ENCODE measurements around the gene HLA-DPA1.

Gene HLA-DPA1

GRCh38 chr6:33107641-33108040 is 34.2 kb upstream of the HLA-DPA1 start:
- H3K4me1 ChIP-seq (ENCODE audit: control insufficient read depth, low read depth, low read length) = no peaks in the 10 kb centered on the region
- no peak overlapping the region for H2BK15ac ChIP-seq (replicated peaks; ENCODE audit: low read depth)

GRCh38 chr6:33105916-33106871 is 32.7 kb upstream of the HLA-DPA1 start:
- WGBS (ENCODE audit: extremely low coverage, insufficient coverage, low lambda C conversion rate) = no CpG with 5 or more reads among the region's 9 CpGs
- DNase-seq = no peak
- no peak overlapping the region for H2BK120ac ChIP-seq (ENCODE audit: low read depth, low read length)
- no peaks in the 10 kb centered on the region for H3K27me3 ChIP-seq (ENCODE audit: insufficient read depth, low read length, poor library complexity)
- H2BK15ac ChIP-seq (replicated peaks; ENCODE audit: low read depth) = no peak overlapping the region
- no peak overlapping the region for H2AK5ac ChIP-seq (ENCODE audit: low read length)
- H3K79me1 ChIP-seq (ENCODE audit: low read length) = no peaks in the 10 kb centered on the region
- no peak overlapping the region for H3K4ac ChIP-seq (ENCODE audit: low read depth, low read length)
- H3K79me2 ChIP-seq (ENCODE audit: control insufficient read depth, insufficient read depth, low read length) = no peaks in the 10 kb centered on the region
- H3K4me1 ChIP-seq (ENCODE audit: control insufficient read depth, low read depth, low read length) = no peaks in the 10 kb centered on the region
- H3K9ac ChIP-seq (ENCODE audit: low read length) = no peak overlapping the region
- H3K4me2 ChIP-seq (ENCODE audit: low read length) = no peak overlapping the region
- no peak overlapping the region for H2BK5ac ChIP-seq (ENCODE audit: low read length)
- no peak overlapping the region for H4K8ac ChIP-seq (ENCODE audit: low read depth, low read length)
- no peak overlapping the region for H4K5ac ChIP-seq (ENCODE audit: low read length)
- no peak overlapping the region for H3K18ac ChIP-seq (ENCODE audit: low read length)
- H3K56ac ChIP-seq (ENCODE audit: low read length) = no peak overlapping the region
- no peak overlapping the region for H3K4me3 ChIP-seq (ENCODE audit: low read length)
- no peak overlapping the region for H3K27ac ChIP-seq (ENCODE audit: low read depth, low read length)
- H3K23ac ChIP-seq (ENCODE audit: low read length) = no peak overlapping the region
- no peaks in the 10 kb centered on the region for H3K36me3 ChIP-seq (ENCODE audit: control insufficient read depth, insufficient read depth, low read length)

More at GRCh38 chr6:33107641-33108040, 34.2 kb upstream of the HLA-DPA1 start:
- H2BK5ac ChIP-seq (ENCODE audit: low read length) = no peak overlapping the region
- WGBS (ENCODE audit: extremely low coverage, insufficient coverage, low lambda C conversion rate) = no CpG with 5 or more reads among the region's 2 CpGs
- H3K4ac ChIP-seq (ENCODE audit: low read depth, low read length) = no peak overlapping the region
- H4K5ac ChIP-seq (ENCODE audit: low read length) = no peak overlapping the region
- no peak overlapping the region for H3K56ac ChIP-seq (ENCODE audit: low read length)
- H3K36me3 ChIP-seq (ENCODE audit: control insufficient read depth, insufficient read depth, low read length) = no peaks in the 10 kb centered on the region
- no peak overlapping the region for H2BK120ac ChIP-seq (ENCODE audit: low read depth, low read length)
- H3K4me2 ChIP-seq (ENCODE audit: low read length) = no peak overlapping the region
- no peak overlapping the region for H3K18ac ChIP-seq (ENCODE audit: low read length)
- H4K8ac ChIP-seq (ENCODE audit: low read depth, low read length) = no peak overlapping the region
- no peaks in the 10 kb centered on the region for H3K27me3 ChIP-seq (ENCODE audit: insufficient read depth, low read length, poor library complexity)
- H3K27ac ChIP-seq (ENCODE audit: low read depth, low read length) = no peak overlapping the region
- no peak overlapping the region for H3K4me3 ChIP-seq (ENCODE audit: low read length)
- H2AK5ac ChIP-seq (ENCODE audit: low read length) = no peak overlapping the region
- no peaks in the 10 kb centered on the region for H3K79me1 ChIP-seq (ENCODE audit: low read length)
- no peak overlapping the region for H3K9ac ChIP-seq (ENCODE audit: low read length)
- no peak for DNase-seq
- H3K79me2 ChIP-seq (ENCODE audit: control insufficient read depth, insufficient read depth, low read length) = no peaks in the 10 kb centered on the region
- H3K23ac ChIP-seq (ENCODE audit: low read length) = no peak overlapping the region

- H3K36me3 ChIP-seq (ENCODE audit: control insufficient read depth, insufficient read depth, low read length) = no peaks in the 10 kb centered on the region
- no peaks in the 10 kb centered on the region for H3K27me3 ChIP-seq (ENCODE audit: insufficient read depth, low read length, poor library complexity)
- no peak overlapping the region for H2BK120ac ChIP-seq (ENCODE audit: low read depth, low read length)
- H2AK5ac ChIP-seq (ENCODE audit: low read length) = no peak overlapping the region
- no peak overlapping the region for H4K5ac ChIP-seq (ENCODE audit: low read length)
- WGBS (ENCODE audit: extremely low coverage, insufficient coverage, low lambda C conversion rate) = 100% methylated on average over 2 of the region's 3 CpGs
- H4K8ac ChIP-seq (ENCODE audit: low read depth, low read length) = no peak overlapping the region
- no peak overlapping the region for H3K9ac ChIP-seq (ENCODE audit: low read length)
- no peak overlapping the region for H3K4me3 ChIP-seq (ENCODE audit: low read length)
- no peak overlapping the region for H3K4me2 ChIP-seq (ENCODE audit: low read length)
- H3K4ac ChIP-seq (ENCODE audit: low read depth, low read length) = no peak overlapping the region
- H2BK15ac ChIP-seq (replicated peaks; ENCODE audit: low read depth) = no peak overlapping the region
- DNase-seq = no peak
- no peaks in the 10 kb centered on the region for H3K4me1 ChIP-seq (ENCODE audit: control insufficient read depth, low read depth, low read length)
- H3K79me2 ChIP-seq (ENCODE audit: control insufficient read depth, insufficient read depth, low read length) = no peaks in the 10 kb centered on the region
- H3K56ac ChIP-seq (ENCODE audit: low read length) = no peak overlapping the region
- H3K23ac ChIP-seq (ENCODE audit: low read length) = no peak overlapping the region
- H3K27ac ChIP-seq (ENCODE audit: low read depth, low read length) = no peak overlapping the region
- no peak overlapping the region for H3K18ac ChIP-seq (ENCODE audit: low read length)
- H3K79me1 ChIP-seq (ENCODE audit: low read length) = no peaks in the 10 kb centered on the region
- no peak overlapping the region for H2BK5ac ChIP-seq (ENCODE audit: low read length)
These were observed 31.9 kb upstream of the HLA-DPA1 start for GRCh38 chr6:33105386-33105785.

DNA sequence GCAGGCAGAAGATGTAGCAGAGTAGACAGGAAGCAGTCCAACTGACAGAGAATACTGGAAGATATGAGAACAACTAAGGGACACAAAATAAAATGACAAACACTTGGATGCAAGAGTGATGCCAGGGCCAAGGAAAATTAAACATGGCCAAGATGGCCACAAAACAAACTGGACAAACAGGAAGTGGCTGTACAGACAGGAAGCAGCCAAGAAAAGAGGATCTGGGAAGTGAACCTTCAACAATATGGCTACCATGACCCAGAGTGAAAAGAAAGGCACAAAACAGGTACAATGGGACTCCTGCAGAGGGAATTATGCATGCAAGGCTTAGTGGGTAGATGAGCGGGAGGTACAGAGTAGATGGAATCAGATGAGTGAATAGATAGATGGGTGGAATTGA is 31.4 kb upstream of the HLA-DPA1 start:
- Histone ChIP-seq H4K8ac (ENCODE audit: low read depth, low read length) (no peak overlapping the region), H2BK5ac (ENCODE audit: low read length) (no peak overlapping the region), H3K18ac (ENCODE audit: low read length) (no peak overlapping the region), H3K36me3 (ENCODE audit: control insufficient read depth, insufficient read depth, low read length) (no peaks in the 10 kb centered on the region), H2BK15ac (replicated peaks; ENCODE audit: low read depth) (no peak overlapping the region), H2AK5ac (ENCODE audit: low read length) (no peak overlapping the region), H3K79me2 (ENCODE audit: control insufficient read depth, insufficient read depth, low read length) (no peaks in the 10 kb centered on the region), H4K5ac (ENCODE audit: low read length) (no peak overlapping the region), H3K56ac (ENCODE audit: low read length) (no peak overlapping the region), H3K27ac (ENCODE audit: low read depth, low read length) (no peak overlapping the region), H3K27me3 (ENCODE audit: insufficient read depth, low read length, poor library complexity) (no peaks in the 10 kb centered on the region), H3K4me3 (ENCODE audit: low read length) (no peak overlapping the region), H3K4me1 (ENCODE audit: control insufficient read depth, low read depth, low read length) (no peaks in the 10 kb centered on the region), H3K4ac (ENCODE audit: low read depth, low read length) (no peak overlapping the region), H3K9ac (ENCODE audit: low read length) (no peak overlapping the region), H3K4me2 (ENCODE audit: low read length) (no peak overlapping the region), H3K23ac (ENCODE audit: low read length) (no peak overlapping the region), H3K79me1 (ENCODE audit: low read length) (no peaks in the 10 kb centered on the region), H2BK120ac (ENCODE audit: low read depth, low read length) (no peak overlapping the region)
- DNase-seq = no peak
- WGBS (ENCODE audit: extremely low coverage, insufficient coverage, low lambda C conversion rate) = no CpG with 5 or more reads among the region's 1 CpG

GRCh38 chr6:33103776-33104175 is 30.3 kb upstream of the HLA-DPA1 start:
- Histone ChIP-seq H3K23ac (ENCODE audit: low read length) (no peak overlapping the region), H2BK5ac (ENCODE audit: low read length) (no peak overlapping the region)
- WGBS (ENCODE audit: extremely low coverage, insufficient coverage, low lambda C conversion rate) = no CpG with 5 or more reads among the region's 3 CpGs

More at GRCh38 chr6:33103776-33104175, 30.3 kb upstream of the HLA-DPA1 start:
- no peaks in the 10 kb centered on the region for H3K36me3 ChIP-seq (ENCODE audit: control insufficient read depth, insufficient read depth, low read length)
- no peak overlapping the region for H3K56ac ChIP-seq (ENCODE audit: low read length)
- H3K4me2 ChIP-seq (ENCODE audit: low read length) = no peak overlapping the region
- H3K4me1 ChIP-seq (ENCODE audit: control insufficient read depth, low read depth, low read length) = no peaks in the 10 kb centered on the region
- H3K27me3 ChIP-seq (ENCODE audit: insufficient read depth, low read length, poor library complexity) = no peaks in the 10 kb centered on the region
- no peak overlapping the region for H3K27ac ChIP-seq (ENCODE audit: low read depth, low read length)
- H3K9ac ChIP-seq (ENCODE audit: low read length) = no peak overlapping the region
- H4K5ac ChIP-seq (ENCODE audit: low read length) = no peak overlapping the region
- no peak overlapping the region for H3K4me3 ChIP-seq (ENCODE audit: low read length)
- no peak overlapping the region for H4K8ac ChIP-seq (ENCODE audit: low read depth, low read length)
- H3K79me2 ChIP-seq (ENCODE audit: control insufficient read depth, insufficient read depth, low read length) = no peaks in the 10 kb centered on the region
- H3K4ac ChIP-seq (ENCODE audit: low read depth, low read length) = no peak overlapping the region
- no peak overlapping the region for H2AK5ac ChIP-seq (ENCODE audit: low read length)
- H2BK120ac ChIP-seq (ENCODE audit: low read depth, low read length) = no peak overlapping the region
- H2BK15ac ChIP-seq (replicated peaks; ENCODE audit: low read depth) = no peak overlapping the region
- H3K79me1 ChIP-seq (ENCODE audit: low read length) = no peaks in the 10 kb centered on the region
- H3K18ac ChIP-seq (ENCODE audit: low read length) = no peak overlapping the region
- DNase-seq = no peak
